C4-2B (cell line): ENCODE data around the gene MROH2B.

Source experiments
- H3K27ac ChIP-seq: fragments of 450-650 bp; 2 replicates; pipeline ENCODE4 v1.5.1; 2017
- ZFX ChIP-seq: fragments of 450-650 bp; IDR thresholded peaks from 2 replicates; pipeline ENCODE4 v1.6.1; 2017
- TF ChIP-seq, protein P1 (sequence below): fragments of 450-650 bp; conservative IDR thresholded peaks from 2 replicates; pipeline ENCODE4 v1.5.1; 2017; ENCODE audit warnings: mild to moderate bottlenecking

The MROH2B gene

DNA sequence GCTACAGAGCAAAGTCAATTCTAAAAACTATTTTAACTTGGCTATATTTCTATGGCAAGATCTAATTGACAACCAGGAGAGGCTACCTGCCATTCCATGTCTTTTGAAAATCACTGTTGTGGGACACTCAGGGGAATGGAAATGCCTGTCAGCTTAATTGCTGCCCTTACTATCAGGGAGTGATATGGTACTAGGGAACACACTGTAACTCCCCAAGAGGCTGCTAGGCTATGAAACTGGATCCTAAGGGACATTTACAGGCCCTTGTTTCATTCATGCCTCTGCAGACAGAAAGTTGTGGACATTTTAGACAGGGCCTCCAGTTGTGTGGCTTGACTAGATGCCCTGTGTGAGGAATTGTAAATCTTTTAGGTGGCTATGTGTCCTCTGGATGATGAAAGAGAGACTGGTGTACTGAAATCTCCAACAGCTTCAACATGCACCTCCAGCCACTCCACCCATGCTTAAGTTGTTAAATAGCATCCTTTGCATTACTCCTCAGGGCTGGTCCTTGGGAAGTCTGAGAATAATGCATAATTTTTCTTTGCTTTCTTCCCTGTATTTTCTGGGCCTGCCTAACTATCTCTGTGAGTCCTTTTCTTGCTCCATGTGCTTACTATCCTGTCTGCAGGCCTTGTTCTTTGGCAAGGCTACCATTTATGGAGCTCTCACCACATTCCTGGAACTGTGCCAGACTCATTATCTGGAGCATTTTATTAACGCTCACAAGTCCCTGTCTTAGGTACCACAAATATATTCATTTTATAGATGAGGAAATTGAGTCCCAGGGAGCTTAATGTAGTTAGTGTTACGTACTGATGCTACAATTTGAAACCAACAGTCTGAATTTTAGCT is 3.2 kb downstream of the MROH2B start:
- TF ChIP-seq, protein P1, sequence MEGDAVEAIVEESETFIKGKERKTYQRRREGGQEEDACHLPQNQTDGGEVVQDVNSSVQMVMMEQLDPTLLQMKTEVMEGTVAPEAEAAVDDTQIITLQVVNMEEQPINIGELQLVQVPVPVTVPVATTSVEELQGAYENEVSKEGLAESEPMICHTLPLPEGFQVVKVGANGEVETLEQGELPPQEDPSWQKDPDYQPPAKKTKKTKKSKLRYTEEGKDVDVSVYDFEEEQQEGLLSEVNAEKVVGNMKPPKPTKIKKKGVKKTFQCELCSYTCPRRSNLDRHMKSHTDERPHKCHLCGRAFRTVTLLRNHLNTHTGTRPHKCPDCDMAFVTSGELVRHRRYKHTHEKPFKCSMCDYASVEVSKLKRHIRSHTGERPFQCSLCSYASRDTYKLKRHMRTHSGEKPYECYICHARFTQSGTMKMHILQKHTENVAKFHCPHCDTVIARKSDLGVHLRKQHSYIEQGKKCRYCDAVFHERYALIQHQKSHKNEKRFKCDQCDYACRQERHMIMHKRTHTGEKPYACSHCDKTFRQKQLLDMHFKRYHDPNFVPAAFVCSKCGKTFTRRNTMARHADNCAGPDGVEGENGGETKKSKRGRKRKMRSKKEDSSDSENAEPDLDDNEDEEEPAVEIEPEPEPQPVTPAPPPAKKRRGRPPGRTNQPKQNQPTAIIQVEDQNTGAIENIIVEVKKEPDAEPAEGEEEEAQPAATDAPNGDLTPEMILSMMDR = no peak
- no peak for TF ChIP-seq ZFX
- H3K27ac ChIP-seq = no peak overlapping the region

DNA sequence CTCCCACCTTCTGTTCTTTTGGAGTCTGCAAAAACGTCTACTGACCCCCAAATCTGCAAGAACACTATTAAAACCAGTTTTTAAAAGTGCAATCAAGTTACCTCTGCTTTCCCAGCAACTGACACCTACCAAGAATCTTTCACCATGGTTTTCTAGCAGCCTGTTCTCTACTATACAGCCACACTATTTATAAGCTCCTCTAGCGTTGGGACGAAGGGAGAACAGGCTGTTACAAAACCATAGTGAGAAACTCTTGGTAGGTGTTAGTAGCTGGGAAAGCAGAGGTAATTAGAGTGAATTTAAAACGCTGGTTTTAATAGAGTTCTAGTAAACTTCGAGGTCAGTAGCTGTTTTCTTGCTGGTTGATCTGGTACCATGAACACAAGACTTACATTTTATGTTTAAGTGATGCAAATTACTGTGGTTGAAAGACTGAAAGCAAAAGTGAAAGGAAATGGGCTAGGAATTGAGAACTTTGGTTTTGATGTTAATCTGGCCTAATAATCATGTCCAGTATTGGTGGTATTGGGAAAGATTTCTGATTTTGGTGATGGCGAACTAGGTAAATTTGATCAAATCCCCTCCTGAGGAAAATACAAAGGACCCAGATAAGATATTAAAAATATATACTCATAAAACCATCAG is 5.3 kb downstream of the MROH2B start:
- TF ChIP-seq ZFX = no peak
- TF ChIP-seq, protein P1 = no peak
- H3K27ac ChIP-seq = no peak overlapping the region

DNA sequence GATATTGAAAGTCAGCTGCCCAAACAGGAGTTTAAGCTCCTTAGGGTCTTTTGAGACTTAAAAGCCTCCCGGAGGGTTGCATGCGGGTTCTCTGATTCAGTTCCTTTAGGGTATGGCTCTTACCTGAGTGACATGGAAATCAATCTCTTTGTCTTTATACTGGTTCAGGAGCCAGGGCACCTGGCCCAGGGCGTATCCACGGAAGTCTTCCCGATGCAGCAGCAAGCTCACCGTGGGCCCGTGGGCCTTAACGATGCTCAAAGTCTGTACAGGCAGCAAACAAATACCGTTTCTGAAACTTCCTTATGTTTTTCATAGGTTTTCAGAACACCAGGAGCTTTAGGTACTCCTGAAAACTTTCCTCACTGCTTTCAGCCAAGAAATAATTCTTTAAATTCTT is 13.2 kb downstream of the MROH2B start:
- no peak overlapping the region for H3K27ac ChIP-seq
- no peak for TF ChIP-seq ZFX
- TF ChIP-seq, protein P1 = no peak

DNA sequence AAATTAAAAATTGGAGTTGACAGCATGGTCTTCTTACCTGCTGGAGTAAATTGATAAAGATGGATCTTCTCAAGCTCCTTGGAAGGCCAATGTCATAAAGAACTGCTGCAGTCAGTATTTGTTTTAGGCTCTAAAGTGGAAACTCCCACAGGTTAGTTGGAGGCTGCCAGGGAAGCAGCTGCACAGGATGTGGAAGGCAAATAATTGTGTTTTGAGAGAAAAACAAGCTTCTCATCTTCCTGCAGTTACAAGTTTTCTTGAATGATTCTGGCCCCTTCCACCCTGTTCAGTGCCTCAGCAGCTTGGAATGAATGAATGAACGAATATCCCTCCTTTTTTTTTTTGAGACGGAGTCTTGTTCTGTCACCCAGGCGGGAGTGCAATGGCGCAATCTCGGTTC is 13.9 kb downstream of the MROH2B start:
- TF ChIP-seq ZFX = no peak
- TF ChIP-seq, protein P1 = no peak
- H3K27ac ChIP-seq = no peak overlapping the region

DNA sequence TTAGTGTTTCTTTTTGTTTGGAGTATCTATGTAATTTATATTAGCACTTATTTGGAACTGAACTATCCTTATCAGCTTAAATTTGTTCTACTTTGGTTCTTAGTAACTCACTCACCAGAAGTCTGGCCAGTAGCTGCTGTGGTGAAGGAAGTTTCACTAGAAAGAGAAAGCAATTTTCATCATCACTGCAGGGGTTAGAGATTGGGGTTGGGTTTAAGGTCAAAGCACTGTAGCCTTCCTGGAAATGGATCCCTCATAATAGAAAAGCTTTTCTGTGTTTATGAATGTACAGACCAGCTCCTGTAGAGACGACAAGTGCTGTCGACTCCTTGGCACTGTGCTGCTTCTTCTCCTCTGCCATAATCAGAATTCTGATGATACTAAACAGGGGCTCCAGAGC is 22.2 kb downstream of the MROH2B start:
- H3K27ac ChIP-seq = no peak overlapping the region
- TF ChIP-seq, protein P1 = no peak
- no peak for TF ChIP-seq ZFX

DNA sequence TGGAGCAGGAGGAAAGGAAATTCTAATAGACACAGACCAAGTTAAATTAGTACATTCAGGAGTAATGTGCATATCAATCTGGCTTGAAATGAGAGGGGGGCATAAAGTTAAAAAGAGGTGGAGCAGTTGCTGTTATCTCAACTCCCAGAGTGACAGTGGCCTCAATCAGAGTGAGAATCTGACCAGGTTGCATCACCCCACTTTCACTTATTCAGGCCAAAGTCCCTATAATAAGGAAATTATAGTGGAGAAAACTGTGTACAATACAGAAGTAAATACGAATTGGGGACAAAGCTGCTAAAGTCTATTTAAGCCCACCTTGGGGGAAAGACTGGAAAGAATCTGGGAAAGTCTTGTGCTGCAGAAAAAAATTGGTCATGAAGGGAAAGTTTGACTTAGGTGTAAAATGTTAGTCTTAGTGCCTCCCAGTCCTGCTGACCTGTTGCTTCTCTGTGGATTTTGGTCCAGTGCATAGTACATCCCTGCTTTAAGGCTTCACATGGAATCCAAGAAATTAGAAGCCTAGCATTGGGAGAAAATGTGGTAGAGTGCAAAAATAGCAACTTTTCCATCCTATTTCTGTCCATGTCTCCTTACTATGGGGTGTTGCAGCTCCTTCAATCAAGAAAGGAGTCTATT is 27.9 kb downstream of the MROH2B start:
- no peak overlapping the region for H3K27ac ChIP-seq
- TF ChIP-seq ZFX = no peak
- TF ChIP-seq, protein P1 = no peak

DNA sequence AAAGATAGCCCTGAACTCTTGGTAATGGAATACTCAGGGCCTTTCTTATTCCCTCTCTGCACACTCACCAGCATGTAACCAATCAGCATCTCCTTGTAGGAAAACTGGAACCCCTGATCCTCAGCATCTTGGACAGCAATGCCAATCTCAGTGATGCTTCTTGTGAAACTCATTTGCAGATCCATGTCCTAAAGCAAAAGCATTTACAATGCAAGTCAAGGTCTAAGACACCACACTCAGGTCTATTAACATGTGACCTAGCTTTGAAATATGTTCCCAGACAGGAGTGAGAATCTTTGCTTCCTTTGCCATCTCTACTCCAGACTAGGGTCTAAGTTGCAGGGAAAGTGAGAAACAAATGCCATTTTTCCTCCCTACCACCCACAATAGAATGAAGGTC is 38.2 kb downstream of the MROH2B start:
- H3K27ac ChIP-seq = no peak overlapping the region
- TF ChIP-seq, protein P1 = no peak
- no peak for TF ChIP-seq ZFX
